ENCODE results near the gene CD93. TPM values are rescaled to one million over a fixed set of nuclear protein-coding genes. Genes with fewer than 3 reads are reported as not detected.

Gene CD93, protein sequence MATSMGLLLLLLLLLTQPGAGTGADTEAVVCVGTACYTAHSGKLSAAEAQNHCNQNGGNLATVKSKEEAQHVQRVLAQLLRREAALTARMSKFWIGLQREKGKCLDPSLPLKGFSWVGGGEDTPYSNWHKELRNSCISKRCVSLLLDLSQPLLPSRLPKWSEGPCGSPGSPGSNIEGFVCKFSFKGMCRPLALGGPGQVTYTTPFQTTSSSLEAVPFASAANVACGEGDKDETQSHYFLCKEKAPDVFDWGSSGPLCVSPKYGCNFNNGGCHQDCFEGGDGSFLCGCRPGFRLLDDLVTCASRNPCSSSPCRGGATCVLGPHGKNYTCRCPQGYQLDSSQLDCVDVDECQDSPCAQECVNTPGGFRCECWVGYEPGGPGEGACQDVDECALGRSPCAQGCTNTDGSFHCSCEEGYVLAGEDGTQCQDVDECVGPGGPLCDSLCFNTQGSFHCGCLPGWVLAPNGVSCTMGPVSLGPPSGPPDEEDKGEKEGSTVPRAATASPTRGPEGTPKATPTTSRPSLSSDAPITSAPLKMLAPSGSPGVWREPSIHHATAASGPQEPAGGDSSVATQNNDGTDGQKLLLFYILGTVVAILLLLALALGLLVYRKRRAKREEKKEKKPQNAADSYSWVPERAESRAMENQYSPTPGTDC
- polyA plus RNA-seq = not detected in 2 replicates

DNA sequence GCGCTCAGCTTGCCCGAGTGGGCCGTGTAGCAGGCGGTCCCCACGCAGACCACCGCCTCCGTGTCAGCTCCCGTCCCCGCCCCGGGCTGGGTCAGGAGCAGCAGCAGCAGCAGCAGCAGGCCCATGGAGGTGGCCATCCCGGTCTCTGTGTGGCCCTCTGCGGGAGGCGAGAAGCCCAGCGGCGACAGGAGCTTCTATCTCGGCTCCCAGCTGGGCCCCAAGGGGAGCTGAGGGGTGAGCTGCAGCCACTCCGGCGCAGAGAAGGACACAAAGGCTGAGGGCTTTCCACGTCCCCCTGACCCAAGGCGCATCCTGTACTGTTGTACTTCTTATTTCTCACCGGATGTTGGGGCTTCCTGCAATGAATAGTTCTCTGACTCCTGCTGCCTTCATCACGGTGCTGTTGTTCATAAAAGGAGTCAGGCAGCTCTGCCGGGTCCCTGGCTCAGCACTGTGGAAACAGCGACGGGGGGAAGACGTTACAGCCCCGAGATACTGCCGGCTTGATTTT, at the start of gene CD93:
Gene CD93, minus strand, starts transcription at position 269 of the 511 bp plus-strand sequence. Its CDS starts 132 bp downstream, at position 137.

DNA sequence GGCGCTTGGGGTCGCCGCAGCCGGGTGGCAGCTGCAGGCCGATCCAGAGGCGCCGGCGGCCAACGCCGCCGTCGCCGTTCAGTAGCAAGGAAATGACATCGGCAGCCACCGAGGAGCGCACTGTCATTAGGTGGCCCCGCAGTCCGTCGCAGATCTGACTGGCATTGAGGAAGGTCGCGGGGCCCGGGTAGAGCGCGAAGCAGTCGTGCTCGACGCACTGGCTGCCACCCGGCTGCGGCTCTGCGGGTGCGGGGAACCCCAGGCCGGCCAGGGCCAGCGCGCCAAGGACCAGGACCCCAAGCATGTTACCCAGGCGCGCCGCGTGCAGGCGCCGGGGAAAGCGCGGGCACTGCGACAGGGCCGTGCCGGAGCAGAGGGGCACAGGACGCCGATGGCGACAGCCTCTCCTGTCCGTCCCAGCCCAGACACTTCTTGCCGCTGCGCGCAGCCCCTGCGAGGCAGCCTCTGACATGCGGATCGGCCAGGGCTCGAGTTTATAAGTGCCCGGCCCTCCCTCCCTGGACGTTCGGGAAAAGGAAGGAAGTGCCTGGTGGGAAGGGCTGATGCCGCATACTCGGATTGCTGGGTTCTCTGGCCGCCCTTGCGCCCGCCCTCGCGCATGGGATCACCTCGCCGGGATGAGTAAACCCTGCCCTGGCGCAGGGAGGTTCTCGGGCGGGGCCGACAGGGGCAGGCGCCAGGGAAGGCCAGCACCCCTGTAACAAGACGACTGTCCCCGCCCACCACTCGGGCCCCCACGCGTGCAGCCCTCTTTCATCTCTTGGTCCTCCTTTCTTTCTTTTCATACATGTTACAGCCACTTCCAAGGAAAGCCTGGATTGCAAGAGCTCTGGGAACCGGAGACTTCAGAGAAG, 36.7 kb downstream of the CD93 start, which contains the start of gene THBD:
Gene THBD, minus strand, starts transcription at position 472 of the 875 bp plus-strand sequence. Its CDS starts 168 bp downstream, at position 304.

DNA sequence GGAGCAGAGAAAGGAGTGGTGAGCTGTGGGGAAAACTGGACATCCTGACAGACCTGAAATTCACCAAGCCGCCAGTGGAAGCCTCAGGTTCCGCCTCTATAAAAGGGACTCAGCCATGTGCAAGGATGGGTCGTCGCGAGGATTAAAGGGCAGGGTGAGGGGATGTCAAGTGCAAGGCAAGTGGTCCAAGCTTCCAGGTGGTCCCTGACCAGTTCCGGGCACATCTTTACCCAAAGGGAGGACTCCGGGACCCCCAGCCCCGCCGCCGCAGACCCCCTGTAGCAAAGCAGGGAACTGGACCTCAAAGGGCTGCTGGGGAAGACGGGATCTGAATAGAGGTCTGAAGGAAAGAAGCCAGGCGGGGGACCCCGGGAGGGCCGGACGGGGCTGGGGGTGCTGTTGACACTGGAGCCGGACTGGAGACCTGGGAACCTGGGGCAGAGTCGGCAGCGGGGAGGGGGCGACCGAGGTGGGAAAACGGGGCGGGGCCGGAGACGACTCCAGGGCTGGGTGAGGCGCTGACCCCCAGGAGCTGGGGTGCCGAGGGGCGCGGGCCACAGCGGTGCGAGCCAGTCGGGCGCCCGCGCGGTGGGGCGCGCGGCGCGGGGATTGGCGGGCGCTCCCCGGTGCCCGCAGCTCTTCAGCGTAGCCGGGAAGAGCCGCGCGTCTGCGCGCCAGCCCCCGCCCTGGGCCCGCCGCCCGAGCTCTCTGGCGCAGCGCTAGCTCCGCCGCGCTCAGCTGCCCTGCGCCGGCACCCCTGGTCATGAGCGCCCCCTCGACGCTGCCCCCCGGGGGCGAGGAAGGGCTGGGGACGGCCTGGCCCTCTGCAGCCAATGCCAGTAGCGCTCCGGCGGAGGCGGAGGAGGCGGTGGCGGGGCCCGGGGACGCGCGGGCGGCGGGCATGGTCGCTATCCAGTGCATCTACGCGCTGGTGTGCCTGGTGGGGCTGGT, 51.1 kb downstream of the CD93 start, which contains the start of gene SSTR4:
Gene SSTR4, plus strand, starts transcription at position 592 of the 951 bp plus-strand sequence. Its CDS starts 172 bp downstream, at position 764.

Other genes with a start within 250 kb of the CD93 start
- gene SSTR4, start 51.0 kb downstream of the CD93 start, polyA plus RNA-seq = not detected in 2 replicates
- not detected in 2 replicates for gene THBD, start 36.7 kb downstream of the CD93 start, polyA plus RNA-seq

Measured in Purkinje cell (primary cell).